Peyer's patch (tissue), 4 donors: ENCODE results near the gene KLHL3. TPM values are rescaled to one million over a fixed set of nuclear protein-coding genes. Genes with fewer than 3 reads are reported as not detected.

Experiments
- DNase-seq, 3 donors: peaks; one replicate each; pipeline ENCODE4 v3.0.0-alpha.2; 2017 to 2019
- H3K27ac ChIP-seq, 4 donors: fragments of 200-600 bp; sonication (generic); one replicate each; pipeline ENCODE4 v1.5.1; 2016 to 2019
- H3K27me3 ChIP-seq, 2 donors: fragments of 200-600 bp; sonication (generic); one replicate each; pipeline ENCODE4 v1.5.1; 2019
- H3K36me3 ChIP-seq, 3 donors: fragments of 200-600 bp; sonication (generic); one replicate each; pipeline ENCODE4 v1.5.1; 2016 to 2019
- H3K4me1 ChIP-seq, 4 donors: fragments of 200-600 bp; sonication (generic); one replicate each; pipeline ENCODE4 v1.5.1; 2016 to 2019
- H3K4me3 ChIP-seq, 4 donors: fragments of 200-600 bp; sonication (generic); 1 replicate in 3 of 4; 2 replicates in 1 of 4; pipeline ENCODE4 v1.5.1; 2016 to 2019; ENCODE audit warnings: mild to moderate bottlenecking in 1 of 4
- H3K9me3 ChIP-seq, 4 donors: fragments of 200-600 bp; sonication (generic); one replicate each; pipeline ENCODE4 v1.5.1; 2016 to 2019; ENCODE audit warnings: mild to moderate bottlenecking in 1 of 4
- CTCF ChIP-seq, 6 experiments: fragments of 450-650 bp in 4 of 6; fragments of 200-600 bp in 2 of 6; sonication (generic) in 1 of 6; IDR thresholded peaks; one replicate each; pipeline ENCODE4 v1.5.1; 2017 to 2019; ENCODE audit warnings: antibody characterized with exemption in 6 of 6, mild to moderate bottlenecking in 3 of 6, moderate library complexity in 1 of 6
- POLR2A ChIP-seq, 2 donors: fragments of 450-650 bp; IDR thresholded peaks; one replicate each; pipeline ENCODE4 v1.5.1; 2017; ENCODE audit warnings: antibody characterized with exemption in 2 of 2, mild to moderate bottlenecking in 2 of 2, moderate library complexity in 2 of 2
- total RNA-seq, 4 donors: library from RNA; depleted of rRNA; stranded (reverse); fragments of >200 nt; gene quantifications; one replicate each; pipeline ENCODE4 v1.1.0, GENCODE V29; 2016

KLHL3 gene
- total RNA-seq, 4 donors from 2014 or later, result 5.0 to 9.5 (median 6.3) TPM

GRCh38 chr5:137635521-137635921 lies 100.4 kb downstream of the KLHL3 start:
- Histone ChIP-seq H3K27me3 (no peaks in the 10 kb centered on the region), H3K9me3 (no peaks in the 10 kb centered on the region), H3K4me3 (no peak overlapping the region), H3K27ac (no peak overlapping the region), H3K4me1 (no peaks in the 10 kb centered on the region), H3K36me3 (no peaks in the 10 kb centered on the region)
- TF ChIP-seq CTCF (IDR thresholded peaks at IDR 0.05) (no peak), POLR2A (IDR thresholded peaks at IDR 0.05) (no peak)
- no peak for DNase-seq

GRCh38 chr5:137633896-137634295 lies 102.0 kb downstream of the KLHL3 start:
- no peaks in the 10 kb centered on the region for H3K27me3 ChIP-seq
- no peaks in the 10 kb centered on the region for H3K4me1 ChIP-seq
- no peak overlapping the region for H3K4me3 ChIP-seq
- DNase-seq, result no peak
- H3K27ac ChIP-seq, result no peak overlapping the region
- H3K36me3 ChIP-seq, result no peaks in the 10 kb centered on the region
- TF ChIP-seq POLR2A (IDR thresholded peaks at IDR 0.05) (no peak), CTCF (IDR thresholded peaks at IDR 0.05) (no peak)
- H3K9me3 ChIP-seq, result no peaks in the 10 kb centered on the region

GRCh38 chr5:137632716-137633115 lies 103.2 kb downstream of the KLHL3 start:
- H3K4me1 ChIP-seq, result no peaks in the 10 kb centered on the region
- H3K4me3 ChIP-seq, result no peak overlapping the region
- H3K27me3 ChIP-seq, result no peaks in the 10 kb centered on the region
- H3K27ac ChIP-seq, result no peak overlapping the region
- no peak for DNase-seq
- no peaks in the 10 kb centered on the region for H3K36me3 ChIP-seq
- H3K9me3 ChIP-seq, result no peaks in the 10 kb centered on the region
- TF ChIP-seq CTCF (IDR thresholded peaks at IDR 0.05), result no peak
- no peak for TF ChIP-seq POLR2A (IDR thresholded peaks at IDR 0.05)

GRCh38 chr5:137631453-137631852 lies 104.4 kb downstream of the KLHL3 start:
- no peaks in the 10 kb centered on the region for H3K36me3 ChIP-seq
- H3K4me1 ChIP-seq, result no peaks in the 10 kb centered on the region
- TF ChIP-seq POLR2A (IDR thresholded peaks at IDR 0.05) (no peak), CTCF (IDR thresholded peaks at IDR 0.05) (no peak)
- H3K9me3 ChIP-seq, result no peaks in the 10 kb centered on the region
- no peak overlapping the region for H3K4me3 ChIP-seq
- DNase-seq, result no peak
- no peak overlapping the region for H3K27ac ChIP-seq
- no peaks in the 10 kb centered on the region for H3K27me3 ChIP-seq

- TF ChIP-seq POLR2A (IDR thresholded peaks at IDR 0.05), result no peak
- TF ChIP-seq CTCF (IDR thresholded peaks at IDR 0.05), result no peak
- Histone ChIP-seq H3K27ac (no peak overlapping the region), H3K9me3 (no peaks in the 10 kb centered on the region)
These were observed 104.9 kb downstream of the KLHL3 start for GRCh38 chr5:137630972-137631370.

More at GRCh38 chr5:137630972-137631370, 104.9 kb downstream of the KLHL3 start:
- DNase-seq, result no peak
- H3K4me3 ChIP-seq, result no peak overlapping the region
- H3K36me3 ChIP-seq, result no peaks in the 10 kb centered on the region
- no peaks in the 10 kb centered on the region for H3K4me1 ChIP-seq
- no peaks in the 10 kb centered on the region for H3K27me3 ChIP-seq
